Large intestine (tissue), 3 donors: ENCODE measurements around the gene LYVE1. TPM values are rescaled to one million over a fixed set of nuclear protein-coding genes. Genes with fewer than 3 reads are reported as not detected.

Source experiments
- DNase-seq, 2 donors: peaks; one replicate each; pipeline versions ENCODE4 v3.0.0 to v3.0.0-alpha.2; 2013
- H3K27ac ChIP-seq: one replicate; pipeline ENCODE4 v1.5.1; 2013; ENCODE audit warnings: low read length
- H3K27me3 ChIP-seq: 2 replicates; pipeline ENCODE4 v1.6.1; 2013; ENCODE audit warnings: low read length; ENCODE audit not compliant: control insufficient read depth, insufficient read depth
- H3K36me3 ChIP-seq: 2 replicates; pipeline ENCODE4 v1.6.1; 2013; ENCODE audit warnings: low read length; ENCODE audit not compliant: control insufficient read depth, insufficient read depth
- H3K4me1 ChIP-seq: one replicate; pipeline ENCODE4 v1.6.1; 2013; ENCODE audit warnings: low read length; ENCODE audit not compliant: control insufficient read depth, insufficient read depth
- H3K4me3 ChIP-seq: one replicate; pipeline ENCODE4 v1.5.1; 2013; ENCODE audit warnings: low read length
- H3K9me3 ChIP-seq: one replicate; pipeline ENCODE4 v1.6.1; 2013; ENCODE audit warnings: mild to moderate bottlenecking, low read depth, low read length, moderate library complexity; ENCODE audit not compliant: control insufficient read depth
- WGBS: methylation state at CpG from one replicate; pipeline ENCODE4 v1.1.5; 2013; ENCODE audit warnings: low lambda C conversion rate; ENCODE audit not compliant: insufficient coverage; 5-methylcytosine and 5-hydroxymethylcytosine counted together
- polyA plus RNA-seq: library from polyadenylated mRNA; unstranded; fragments of 120-200 nt; gene quantifications from one replicate; pipeline ENCODE4 v1.2.1, GENCODE V29; 2013

Gene LYVE1
- polyA plus RNA-seq, 1 donor = 49.3 TPM

- H3K9me3 ChIP-seq = no peaks in the 10 kb centered on the region
- no peak for DNase-seq
- no peaks in the 10 kb centered on the region for H3K4me1 ChIP-seq
- H3K36me3 ChIP-seq = peaks cover 6% of the 10 kb centered on the region
- no CpG with 5 or more reads among the region's 3 CpGs for WGBS
- no peaks in the 10 kb centered on the region for H3K27me3 ChIP-seq
- no peak overlapping the region for H3K4me3 ChIP-seq
- no peak overlapping the region for H3K27ac ChIP-seq
These were observed 11.2 kb upstream of the LYVE1 start for GRCh38 chr11:10579700-10580099.

- Histone ChIP-seq H3K27ac (no peak overlapping the region), H3K4me1 (no peaks in the 10 kb centered on the region), H3K4me3 (no peak overlapping the region), H3K36me3 (peaks cover 9% of the 10 kb centered on the region), H3K9me3 (no peaks in the 10 kb centered on the region), H3K27me3 (no peaks in the 10 kb centered on the region)
- WGBS = no CpG with 5 or more reads among the region's 4 CpGs
- no peak for DNase-seq
These were observed 7.6 kb upstream of the LYVE1 start for GRCh38 chr11:10576035-10576398.

- H3K27ac ChIP-seq = no peak overlapping the region
- peaks cover 9% of the 10 kb centered on the region for H3K36me3 ChIP-seq
- no CpG with 5 or more reads among the region's 3 CpGs for WGBS
- H3K27me3 ChIP-seq = no peaks in the 10 kb centered on the region
- H3K9me3 ChIP-seq = no peaks in the 10 kb centered on the region
- DNase-seq = no peak
- H3K4me3 ChIP-seq = no peak overlapping the region
- H3K4me1 ChIP-seq = no peaks in the 10 kb centered on the region
These were observed 7.0 kb upstream of the LYVE1 start for GRCh38 chr11:10575346-10576034.

GRCh38 chr11:10573556-10573955 is 5.1 kb upstream of the LYVE1 start:
- Histone ChIP-seq H3K27ac (no peak overlapping the region), H3K27me3 (no peaks in the 10 kb centered on the region), H3K9me3 (no peaks in the 10 kb centered on the region), H3K36me3 (peaks cover 7% of the 10 kb centered on the region), H3K4me3 (no peak overlapping the region), H3K4me1 (no peaks in the 10 kb centered on the region)
- no peak for DNase-seq
- WGBS = no CpG with 5 or more reads among the region's 3 CpGs

GRCh38 chr11:10573028-10573427 is 4.6 kb upstream of the LYVE1 start:
- no peaks in the 10 kb centered on the region for H3K9me3 ChIP-seq
- H3K4me1 ChIP-seq = no peaks in the 10 kb centered on the region
- peaks cover 7% of the 10 kb centered on the region for H3K36me3 ChIP-seq
- H3K27me3 ChIP-seq = no peaks in the 10 kb centered on the region
- no peak for DNase-seq
- no peak overlapping the region for H3K4me3 ChIP-seq
- H3K27ac ChIP-seq = no peak overlapping the region

GRCh38 chr11:10572533-10572932 is 4.1 kb upstream of the LYVE1 start:
- Histone ChIP-seq H3K4me1 (no peaks in the 10 kb centered on the region), H3K27me3 (no peaks in the 10 kb centered on the region), H3K4me3 (no peak overlapping the region), H3K27ac (no peak overlapping the region), H3K9me3 (no peaks in the 10 kb centered on the region), H3K36me3 (peaks cover 7% of the 10 kb centered on the region)
- DNase-seq = no peak
- WGBS = no CpG with 5 or more reads among the region's 2 CpGs

- Histone ChIP-seq H3K36me3 (no peaks in the 10 kb centered on the region), H3K27me3 (no peaks in the 10 kb centered on the region), H3K9me3 (no peaks in the 10 kb centered on the region), H3K4me3 (no peak overlapping the region), H3K27ac (no peak overlapping the region), H3K4me1 (no peaks in the 10 kb centered on the region)
- WGBS = 100% methylated on average over 1 of the region's 2 CpGs
- no peak for DNase-seq
These were observed 1.0 kb downstream of the LYVE1 start for GRCh38 chr11:10567446-10567845.

- WGBS = 83% methylated on average over 1 of the region's 6 CpGs
- DNase-seq = no peak
- Histone ChIP-seq H3K36me3 (no peaks in the 10 kb centered on the region), H3K4me3 (no peak overlapping the region), H3K27ac (no peak overlapping the region), H3K9me3 (no peaks in the 10 kb centered on the region), H3K27me3 (no peaks in the 10 kb centered on the region), H3K4me1 (no peaks in the 10 kb centered on the region)
These were observed 2.1 kb downstream of the LYVE1 start for GRCh38 chr11:10566257-10566957.

GRCh38 chr11:10565493-10565892 is 3.0 kb downstream of the LYVE1 start:
- Histone ChIP-seq H3K9me3 (no peaks in the 10 kb centered on the region), H3K4me1 (peaks cover 3% of the 10 kb centered on the region), H3K27me3 (no peaks in the 10 kb centered on the region), H3K4me3 (no peak overlapping the region), H3K36me3 (no peaks in the 10 kb centered on the region), H3K27ac (no peak overlapping the region)
- WGBS = 100% methylated on average over 1 of the region's 4 CpGs
- no peak for DNase-seq

- H3K9me3 ChIP-seq = no peaks in the 10 kb centered on the region
- H3K4me3 ChIP-seq = no peak overlapping the region
- no CpG with 5 or more reads among the region's 1 CpG for WGBS
- H3K27me3 ChIP-seq = no peaks in the 10 kb centered on the region
- no peak overlapping the region for H3K27ac ChIP-seq
- H3K36me3 ChIP-seq = no peaks in the 10 kb centered on the region
- no peak for DNase-seq
- peaks cover 3% of the 10 kb centered on the region for H3K4me1 ChIP-seq
These were observed 3.7 kb downstream of the LYVE1 start for GRCh38 chr11:10564696-10565318.
